Measurements from ENCODE around the gene AHDC1.

- TF ChIP-seq POLR2A (IDR thresholded peaks at IDR 0.05) (no peak), CTCF (IDR thresholded peaks at IDR 0.05) (no peak), EP300 (IDR thresholded peaks at IDR 0.05) (no peak)
Observed at GRCh38 chr1:27509127-27510080, 94.5 kb downstream of the AHDC1 start.
